ENCODE measurements around the gene NSUN3.
A peak's percentile ranks its signal among the peaks of the same experiment; 100 is the strongest.

Gene NSUN3

DNA sequence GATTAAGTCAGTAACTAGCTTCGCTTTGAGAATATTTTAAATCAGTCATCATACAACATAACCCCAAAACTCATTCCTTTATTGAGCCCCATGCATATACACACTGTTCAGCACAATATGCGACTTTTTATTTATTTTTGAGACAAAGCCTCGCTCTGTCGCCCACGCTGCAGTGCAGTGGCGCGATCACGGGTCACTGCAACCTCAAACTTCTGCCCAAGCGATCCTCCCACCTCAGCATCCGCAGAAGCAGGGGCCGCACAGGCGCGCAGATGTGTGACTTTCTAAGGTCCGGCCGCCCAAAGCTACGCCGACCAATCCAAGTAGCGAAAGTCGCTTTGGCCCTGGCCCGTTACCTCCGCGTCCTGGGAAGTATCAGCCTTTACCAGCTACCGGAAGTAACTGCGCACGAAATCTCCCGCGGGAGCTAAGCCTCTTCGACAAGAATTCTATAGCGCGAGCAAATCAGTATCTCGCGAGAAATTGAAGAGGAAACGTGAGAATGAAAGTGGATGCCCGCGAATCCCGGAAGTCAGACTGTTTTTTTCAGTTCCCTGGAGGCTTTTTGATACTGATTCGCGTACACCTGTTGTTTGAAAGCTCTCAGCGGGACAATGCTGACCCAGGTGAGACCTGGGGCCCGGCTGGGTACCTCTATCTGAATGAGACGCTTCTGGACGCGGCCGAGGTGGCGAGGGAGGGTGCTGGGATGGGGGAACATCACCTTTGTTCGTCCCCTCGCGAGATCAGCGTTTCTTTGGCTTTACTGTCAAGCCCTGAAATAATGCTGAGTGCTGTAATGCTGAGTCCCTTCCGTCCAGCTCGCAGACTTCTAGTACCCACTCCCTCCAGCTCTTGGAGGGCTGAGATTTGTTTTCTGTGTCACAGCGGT lies at the start of gene NSUN3, which contains the start of gene DHFR2:
Gene NSUN3 (plus strand): TSS at position 549 of the 892 bp plus-strand sequence. CDS start 66 bp downstream, at position 615.
Gene DHFR2 (minus strand): TSS at position 404 of the 892 bp plus-strand sequence. CDS start 1,405 bp downstream, outside the sequence.
- Histone ChIP-seq H3K27ac (ENCODE audit: low read length) (peak within 1 kb of the TSS; percentile 96), H3K27me3 (ENCODE audit: insufficient read depth, low read length, poor library complexity) (no peaks in the 10 kb centered on the region), H3K79me2 (ENCODE audit: insufficient read depth, low read length) (peaks cover 63% of the 10 kb centered on the region), H3K9ac (ENCODE audit: low read depth, low read length) (peak within 1 kb of the TSS; percentile 85), H3K36me3 (ENCODE audit: insufficient read depth, low read length) (peaks cover 32% of the 10 kb centered on the region), H2AFZ (ENCODE audit: low read depth, low read length) (peak within 1 kb of the TSS; percentile 88), H3K4me2 (ENCODE audit: insufficient read depth, low read length) (peak within 1 kb of the TSS; percentile 70), H3K9me3 (ENCODE audit: insufficient read depth, low read length, severe bottlenecking) (peaks cover 4% of the 10 kb centered on the region), H3K4me3 (ENCODE audit: low read depth in 1 of 2, low read length in 2 of 2) (peak within 1 kb of the TSS; percentile 76 to 82), H3K4me1 (ENCODE audit: insufficient read depth, low read length) (peaks cover 40% of the 10 kb centered on the region), H4K20me1 (ENCODE audit: insufficient read depth, low read length) (no peaks in the 10 kb centered on the region)
- TF ChIP-seq, protein P1, sequence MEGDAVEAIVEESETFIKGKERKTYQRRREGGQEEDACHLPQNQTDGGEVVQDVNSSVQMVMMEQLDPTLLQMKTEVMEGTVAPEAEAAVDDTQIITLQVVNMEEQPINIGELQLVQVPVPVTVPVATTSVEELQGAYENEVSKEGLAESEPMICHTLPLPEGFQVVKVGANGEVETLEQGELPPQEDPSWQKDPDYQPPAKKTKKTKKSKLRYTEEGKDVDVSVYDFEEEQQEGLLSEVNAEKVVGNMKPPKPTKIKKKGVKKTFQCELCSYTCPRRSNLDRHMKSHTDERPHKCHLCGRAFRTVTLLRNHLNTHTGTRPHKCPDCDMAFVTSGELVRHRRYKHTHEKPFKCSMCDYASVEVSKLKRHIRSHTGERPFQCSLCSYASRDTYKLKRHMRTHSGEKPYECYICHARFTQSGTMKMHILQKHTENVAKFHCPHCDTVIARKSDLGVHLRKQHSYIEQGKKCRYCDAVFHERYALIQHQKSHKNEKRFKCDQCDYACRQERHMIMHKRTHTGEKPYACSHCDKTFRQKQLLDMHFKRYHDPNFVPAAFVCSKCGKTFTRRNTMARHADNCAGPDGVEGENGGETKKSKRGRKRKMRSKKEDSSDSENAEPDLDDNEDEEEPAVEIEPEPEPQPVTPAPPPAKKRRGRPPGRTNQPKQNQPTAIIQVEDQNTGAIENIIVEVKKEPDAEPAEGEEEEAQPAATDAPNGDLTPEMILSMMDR (IDR thresholded peaks at IDR 0.05; ENCODE audit: borderline replicate concordance, extremely low read depth, low read length, poor library complexity, severe bottlenecking) = no peak
- DNase-seq (peak; percentile 89), ATAC-seq (ENCODE audit: insufficient read depth, low read depth) (peak; percentile 88)

DNA sequence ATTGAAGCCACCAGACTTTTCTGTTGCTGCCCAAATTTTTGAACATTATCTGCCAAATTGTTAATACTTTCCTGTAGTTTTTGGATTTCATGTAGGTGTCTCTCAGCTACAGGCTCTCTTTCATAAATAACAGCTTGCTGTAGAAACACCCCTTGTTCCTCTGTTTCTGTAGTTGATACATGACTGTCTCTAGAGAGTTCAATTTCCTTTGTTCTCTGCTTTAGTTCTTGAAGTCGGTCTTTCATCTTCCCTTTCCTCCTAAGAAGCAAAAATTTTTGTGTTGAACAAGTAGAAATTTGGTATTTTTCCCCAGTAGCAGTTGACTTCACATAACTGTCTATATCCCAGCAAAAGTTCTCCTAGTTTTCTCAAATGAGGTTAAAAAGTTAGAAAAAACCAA lies 47.8 kb upstream of the NSUN3 start:
- Histone ChIP-seq H3K27ac (ENCODE audit: low read length) (no peak overlapping the region), H3K9me3 (ENCODE audit: insufficient read depth, low read length, severe bottlenecking) (no peaks in the 10 kb centered on the region), H3K27me3 (ENCODE audit: insufficient read depth, low read length, poor library complexity) (no peaks in the 10 kb centered on the region), H2AFZ (ENCODE audit: low read depth, low read length) (no peak overlapping the region), H4K20me1 (ENCODE audit: insufficient read depth, low read length) (no peaks in the 10 kb centered on the region), H3K9ac (ENCODE audit: low read depth, low read length) (no peak overlapping the region), H3K36me3 (ENCODE audit: insufficient read depth, low read length) (no peaks in the 10 kb centered on the region), H3K4me3 (ENCODE audit: low read depth in 1 of 2, low read length in 2 of 2) (no peak overlapping the region), H3K4me2 (ENCODE audit: insufficient read depth, low read length) (no peak overlapping the region), H3K4me1 (ENCODE audit: insufficient read depth, low read length) (no peaks in the 10 kb centered on the region), H3K79me2 (ENCODE audit: insufficient read depth, low read length) (no peaks in the 10 kb centered on the region)
- no peak for DNase-seq
- no peak for TF ChIP-seq EZH2 (IDR thresholded peaks at IDR 0.05; ENCODE audit: borderline replicate concordance, low read depth, low read length, severe bottlenecking)
- TF ChIP-seq, protein P1 (IDR thresholded peaks at IDR 0.05; ENCODE audit: borderline replicate concordance, extremely low read depth, low read length, poor library complexity, severe bottlenecking) = no peak
- ATAC-seq (ENCODE audit: insufficient read depth, low read depth) = no peak

DNA sequence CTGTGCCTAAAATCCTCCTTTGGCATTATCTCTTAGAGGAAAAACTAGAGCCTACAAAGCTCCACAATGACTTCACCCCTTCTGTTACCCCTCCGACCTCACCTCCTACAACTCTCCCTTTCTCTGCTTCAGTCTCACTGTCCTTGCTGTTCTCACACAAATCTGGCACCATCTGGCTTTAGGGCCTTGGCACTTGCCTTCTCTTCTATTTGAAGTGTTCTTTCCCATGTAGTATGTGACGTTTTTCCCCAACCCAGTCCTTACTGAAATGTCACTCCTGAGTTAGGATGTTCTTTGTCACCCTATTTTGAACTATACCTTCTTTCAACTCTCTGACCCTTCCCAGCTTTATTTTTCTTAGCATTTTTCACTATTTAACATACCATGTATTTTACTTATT lies 43.2 kb upstream of the NSUN3 start:
- Histone ChIP-seq H3K4me1 (ENCODE audit: insufficient read depth, low read length) (no peaks in the 10 kb centered on the region), H2AFZ (ENCODE audit: low read depth, low read length) (no peak overlapping the region), H3K27me3 (ENCODE audit: insufficient read depth, low read length, poor library complexity) (no peaks in the 10 kb centered on the region), H3K27ac (ENCODE audit: low read length) (no peak overlapping the region), H3K4me2 (ENCODE audit: insufficient read depth, low read length) (no peak overlapping the region), H3K36me3 (ENCODE audit: insufficient read depth, low read length) (no peaks in the 10 kb centered on the region), H3K4me3 (ENCODE audit: low read depth in 1 of 2, low read length in 2 of 2) (no peak overlapping the region), H3K9ac (ENCODE audit: low read depth, low read length) (no peak overlapping the region), H3K9me3 (ENCODE audit: insufficient read depth, low read length, severe bottlenecking) (no peaks in the 10 kb centered on the region), H4K20me1 (ENCODE audit: insufficient read depth, low read length) (no peaks in the 10 kb centered on the region), H3K79me2 (ENCODE audit: insufficient read depth, low read length) (no peaks in the 10 kb centered on the region)
- ATAC-seq (ENCODE audit: insufficient read depth, low read depth) = no peak
- TF ChIP-seq EZH2 (IDR thresholded peaks at IDR 0.05; ENCODE audit: borderline replicate concordance, low read depth, low read length, severe bottlenecking) = no peak
- TF ChIP-seq, protein P1 (IDR thresholded peaks at IDR 0.05; ENCODE audit: borderline replicate concordance, extremely low read depth, low read length, poor library complexity, severe bottlenecking) = no peak
- DNase-seq = no peak

Measured in DND-41 (cell line).